K562 (cell line): Measurements from ENCODE around the gene TRAF7. TPM values are rescaled to one million over a fixed set of nuclear protein-coding genes. Genes with fewer than 3 reads are reported as not detected.

Source experiments
- ATAC-seq: fragments of 200-7000 bp; cut with Tn5 transposase; 3 replicates; pipeline ENCODE4 v1.9.1; 2020; ENCODE audit warnings: moderate library complexity
- BruUV-seq: library from RNA; stranded (reverse); fragments of 400-500 nt; replicated peaks from 2 replicates; lab custom pipeline; 2021; lab: Mats Ljungman, UMichigan
- CTCF ChIA-PET: fragments of 300-600 bp; formaldehyde crosslinking; extraction: SDS; loops from one replicate; lab custom pipeline; 2021; ENCODE audit warnings: low intra/inter-chr PET ratio; lab: Yijun Ruan, JAX
- POLR2A ChIA-PET: fragments of 300-600, 350-650 bp; sonication (Branson Sonifier 250); formaldehyde crosslinking; extraction: SDS; loops from one replicate; lab custom pipeline; 2021; ENCODE audit warnings: antibody characterized with exemption, inconsistent platforms; lab: Yijun Ruan, JAX
- DNase-seq, 4 experiments: peaks; one replicate each; pipeline versions ENCODE4 v3.0.0 to v3.0.0-alpha.2; 2011 to 2018; ENCODE audit warnings: low spot score in 3 of 4, mixed read lengths in 3 of 4; ENCODE audit errors: extremely low read depth in 1 of 4
- FAIRE-seq: peaks from 2 replicates; lab custom pipeline; 2011; peaks lifted over from hg19 to GRCh38; lab: Jason Lieb, UNC
- H2AFZ ChIP-seq: 2 replicates; pipeline ENCODE4 v1.6.0; 2011; ENCODE audit warnings: low read depth, low read length, control low read depth, inconsistent platforms
- H3K27ac ChIP-seq: fragments of 200-600 bp; 3 replicates; pipeline ENCODE4 v1.8.0; 2011; ENCODE audit warnings: low read depth, mild to moderate bottlenecking, control low read depth, inconsistent platforms, low read length, moderate library complexity, mixed read lengths; ENCODE audit errors: extremely low read depth
- H3K27me3 ChIP-seq, 2 experiments: fragments of 300-600 bp in 1 of 2; 2 replicates in 1 of 2; 3 replicates in 1 of 2; pipeline versions ENCODE4 v1.6.0 to v1.8.0; 2011; ENCODE audit warnings: inconsistent platforms in 2 of 2, low read length in 2 of 2, mild to moderate bottlenecking in 1 of 2, mixed read lengths in 1 of 2, moderate library complexity in 1 of 2; ENCODE audit not compliant: control insufficient read depth in 2 of 2, insufficient read depth in 2 of 2
- H3K36me3 ChIP-seq: fragments of 300-600 bp; 3 replicates; pipeline ENCODE4 v1.8.0; 2011; ENCODE audit warnings: mild to moderate bottlenecking, low read length, inconsistent platforms; ENCODE audit not compliant: control insufficient read depth, insufficient read depth
- H3K4me1 ChIP-seq, 2 experiments: fragments of 200-600 bp in 1 of 2; replicated peaks in 1 of 2; 2 replicates in 1 of 2; 3 replicates in 1 of 2; pipeline versions ENCODE4 v1.5.1 to v1.8.0; 2011; ENCODE audit warnings: inconsistent platforms in 2 of 2, low read length in 2 of 2, mild to moderate bottlenecking in 1 of 2, mixed read lengths in 1 of 2, moderate library complexity in 1 of 2; ENCODE audit not compliant: control insufficient read depth in 2 of 2, insufficient read depth in 2 of 2
- H3K4me2 ChIP-seq: 2 replicates; pipeline ENCODE4 v1.6.1; 2011; ENCODE audit warnings: low read length, control low read depth, inconsistent platforms, mixed read lengths; ENCODE audit not compliant: insufficient read depth
- H3K4me3 ChIP-seq: fragments of 200-600 bp; sonication (generic), shearing (Covaris generic); 2 replicates; pipeline ENCODE4 v1.5.1; 2016; ENCODE audit warnings: control low read depth, inconsistent platforms
- H3K79me2 ChIP-seq: fragments of 200-600 bp; 3 replicates; pipeline ENCODE4 v1.8.0; 2011; ENCODE audit warnings: low read length, inconsistent platforms; ENCODE audit not compliant: control insufficient read depth, insufficient read depth
- H3K9ac ChIP-seq, 2 experiments: 2 replicates each; pipeline versions ENCODE4 v1.6.0 to v1.6.1; 2011; ENCODE audit warnings: low read depth in 2 of 2, low read length in 2 of 2, control low read depth in 1 of 2, inconsistent platforms in 1 of 2, mild to moderate bottlenecking in 1 of 2, mixed read lengths in 1 of 2; ENCODE audit not compliant: insufficient read depth in 1 of 2
- H3K9me1 ChIP-seq: one replicate; pipeline ENCODE4 v1.6.0; 2011; ENCODE audit warnings: inconsistent platforms, mild to moderate bottlenecking, low read length, moderate library complexity; ENCODE audit not compliant: control insufficient read depth, insufficient read depth
- H3K9me3 ChIP-seq: replicated peaks from 2 replicates; pipeline ENCODE4 v1.5.1; 2011; ENCODE audit warnings: low read depth, low read length, inconsistent platforms; ENCODE audit not compliant: control insufficient read depth, insufficient read depth
- H4K20me1 ChIP-seq: replicated peaks from 2 replicates; pipeline ENCODE4 v1.6.1; 2011; ENCODE audit warnings: low read length, inconsistent platforms, mixed read lengths; ENCODE audit not compliant: control insufficient read depth, insufficient read depth
- EZH2 ChIP-seq: IDR thresholded peaks from 2 replicates; pipeline ENCODE4 v1.6.1; 2012; ENCODE audit warnings: low read depth, mild to moderate bottlenecking, inconsistent platforms, low read length, borderline replicate concordance
- HDAC2 ChIP-seq: fragments of 450-650 bp; IDR thresholded peaks from 2 replicates; pipeline ENCODE4 v1.6.1; 2016; ENCODE audit warnings: mild to moderate bottlenecking
- NELFE ChIP-seq: IDR thresholded peaks from 2 replicates; pipeline ENCODE4 v1.6.1; 2011; ENCODE audit warnings: mild to moderate bottlenecking; ENCODE audit not compliant: insufficient read depth, insufficient read length
- NFE2 ChIP-seq: IDR thresholded peaks from 2 replicates; pipeline ENCODE4 v1.6.1; 2014; ENCODE audit warnings: antibody characterized with exemption, low read depth
- NFE2L1 ChIP-seq: fragments of 450-650 bp; IDR thresholded peaks from 2 replicates; pipeline ENCODE4 v1.6.1; 2016; ENCODE audit warnings: missing genetic modification characterization, low read depth, mild to moderate bottlenecking, missing compliant biosample characterization, moderate library complexity, borderline replicate concordance
- NRF1 ChIP-seq, 2 experiments: fragments of 450-650 bp; IDR thresholded peaks in 1 of 2; conservative IDR thresholded peaks in 1 of 2; 2 replicates each; pipeline ENCODE4 v1.6.1; 2014; ENCODE audit warnings: mild to moderate bottlenecking in 2 of 2
- POLR2AphosphoS2 ChIP-seq: IDR thresholded peaks from 2 replicates; pipeline ENCODE4 v1.6.1; 2012; ENCODE audit warnings: low read length, improper control_type of control experiment
- RBM39 ChIP-seq: fragments of 200-400 bp; formaldehyde crosslinking; optimal IDR thresholded peaks from 2 replicates; pipeline ENCODE3; 2018; ENCODE audit warnings: low read depth, low read length
- SRSF3 ChIP-seq: fragments of 200-400 bp; formaldehyde crosslinking; IDR thresholded peaks from 2 replicates; pipeline ENCODE4 v1.6.1; 2016; ENCODE audit warnings: mild to moderate bottlenecking, low read length, moderate library complexity; ENCODE audit not compliant: insufficient read depth
- WGBS: fragments of 100-300 bp; shearing (Covaris generic); methylation state at CpG from one replicate; pipeline ENCODE4 v1.1.6; 2016; ENCODE audit warnings: low coverage, mixed read lengths; ENCODE audit not compliant: insufficient coverage; ENCODE audit errors: missing lambda C conversion rate; 5-methylcytosine and 5-hydroxymethylcytosine counted together
- in situ Hi-C: fragments of 300-500 bp; cut with MboI; formaldehyde crosslinking; loops from 4 replicates; pipeline ENCODE4 v1.15.0; 2018; ENCODE audit warnings: inconsistent platforms, mixed read lengths
- intact Hi-C: fragments of 100-400 bp; cut with micrococcal nuclease; formaldehyde crosslinking; loops from 2 replicates; pipeline ENCODE4 v1.14.2; 2022
- polyA plus RNA-seq, 8 experiments: library from polyadenylated mRNA; depleted of rRNA in 4 of 8; stranded (reverse) in 5 of 8; unstranded in 3 of 8; fragments of >200 nt; fragmentation: Nextera tagmentation in 2 of 8; fragmentation: Illumina TruSeq in 1 of 8; extraction: Ambion mirVana in 2 of 8; extraction: Trizol in 1 of 8; gene quantifications; 2 replicates each; pipeline versions ENCODE4 v1.2.1 to v1.2.3, GENCODE V29; 2011 to 2014; ENCODE audit warnings: inconsistent platforms in 1 of 8, missing spikeins in 1 of 8
- total RNA-seq, 7 experiments: library from RNA; depleted of rRNA in 6 of 7; stranded (reverse); fragments of >200 nt in 6 of 7; fragmentation: Illumina TruSeq in 2 of 7; extraction: Trizol in 2 of 7; gene quantifications; 2 replicates each; pipeline versions ENCODE4 v1.2.1 to v1.2.3, GENCODE V29; 2011 to 2021; ENCODE audit warnings: low replicate concordance in 1 of 7
- TF ChIP-seq, protein P1 (sequence below): sonication (generic); formaldehyde crosslinking; IDR thresholded peaks from 2 replicates; pipeline ENCODE4 v1.8.0; 2022; ENCODE audit warnings: mild to moderate bottlenecking, missing genetic modification reagents
- TF ChIP-seq, protein P2 (sequence below): fragments of 450-650 bp; IDR thresholded peaks from 2 replicates; pipeline ENCODE4 v1.7.1; 2018; ENCODE audit warnings: mild to moderate bottlenecking, low read depth; ENCODE audit not compliant: partially characterized antibody
- TF ChIP-seq, protein P3 (sequence below): fragments of 450-650 bp; IDR thresholded peaks from 2 replicates; pipeline ENCODE4 v1.6.1; 2016
- TF ChIP-seq, protein P4 (sequence below): fragments of 450-650 bp; conservative IDR thresholded peaks from 2 replicates; pipeline ENCODE4 v1.6.1; 2016; ENCODE audit warnings: missing genetic modification characterization, low read depth, mild to moderate bottlenecking, control low read depth, missing compliant biosample characterization

The TRAF7 gene
- total and polyA plus RNA-seq, 9 of the 15 experiments (the other 6 are each of a cell fraction or from before 2014, with no cell fraction given) = 1.1 to 113 (median 41.6) TPM

DNA sequence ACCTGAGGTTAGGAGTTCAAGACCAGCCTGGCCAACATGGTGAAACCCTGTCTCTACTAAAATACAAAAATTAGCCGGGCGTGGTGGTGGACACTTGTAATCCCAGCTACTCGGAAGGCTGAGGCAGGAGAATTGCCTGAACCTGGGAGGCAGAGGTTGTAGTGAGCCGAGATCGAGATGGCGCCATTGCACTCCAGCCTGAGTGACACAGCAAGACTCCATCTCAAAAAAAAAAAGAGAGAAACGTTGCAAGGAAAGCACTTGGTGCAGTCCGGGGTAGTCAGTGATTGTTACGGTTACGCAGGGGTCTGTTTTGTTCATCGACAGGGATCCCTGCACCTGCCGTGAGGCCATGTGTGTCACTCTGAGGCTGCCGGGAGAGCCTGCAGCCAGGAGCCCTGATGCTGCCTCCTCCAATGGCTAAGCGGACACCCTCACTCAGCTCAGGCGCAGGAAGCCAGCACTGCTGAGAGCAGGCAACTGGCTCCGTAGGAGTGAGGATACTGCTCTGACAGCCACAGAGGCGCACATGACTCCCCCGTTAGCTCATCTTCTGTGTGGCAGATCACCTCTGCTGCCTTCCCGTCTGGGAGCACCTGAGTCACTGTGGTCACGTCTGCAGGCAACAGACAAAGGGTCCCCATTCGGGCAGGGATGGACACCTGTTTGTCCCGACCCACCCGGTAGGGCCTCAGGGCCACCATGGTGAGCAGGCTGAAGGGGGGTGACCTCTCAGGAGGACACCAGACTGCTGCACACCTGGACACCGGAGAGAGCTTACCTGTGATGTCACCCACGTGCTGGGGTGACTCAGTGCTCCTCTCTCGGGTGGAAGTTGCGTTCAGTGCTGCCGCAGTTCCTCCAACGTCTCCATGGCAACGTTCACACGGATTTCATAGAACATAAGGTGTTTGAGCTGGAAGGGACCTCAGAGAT lies 12.4 kb upstream of the TRAF7 start:
- Histone ChIP-seq H3K27me3 (no peaks in the 10 kb centered on the region), H3K27ac (no peak overlapping the region; the same call in 2 of the 3 replicates), H3K9me1 (no peaks in the 10 kb centered on the region), H3K79me2 (no peaks in the 10 kb centered on the region), H4K20me1 (no peaks in the 10 kb centered on the region), H3K36me3 (no peaks in the 10 kb centered on the region), H3K4me3 (no peak overlapping the region), H3K4me1 (peaks cover 7 to 33% of the 10 kb centered on the region in 2 experiments; a peak in 4 of 5 replicates), H2AFZ (peak overlapping the region; percentile 77), H3K4me2 (peak overlapping the region; percentile 32; the same call in 1 of the 2 replicates), H3K9ac (peak overlapping the region in 1 of 2 experiments; percentile 88; a peak in 2 of 4 replicates), H3K9me3 (no peaks in the 10 kb centered on the region)
- BruUV-seq = no TSS peak
- FAIRE-seq (peak; percentile 82), DNase-seq (peak; percentile 38 to 53 (median 46)), ATAC-seq (peak; percentile 65)
- in situ Hi-C loops = loop anchor here (5.0 to 10.0 kb wide), 2 partner anchors 58 to 121 kb away; no protein-coding TSS in a partner anchor
- POLR2A ChIA-PET = interaction anchor here (0.5 to 5.3 kb wide), 5 partner anchors 10 to 610 kb away, joined by 3 to 77 read pairs (median 8); partner anchors contain the start of genes RPS2 and TRAF7
- 25% methylated on average over 29 of the region's 31 CpGs for WGBS
- intact Hi-C loops = no loop called here
- CTCF ChIA-PET = no interaction called here
- TF ChIP-seq HDAC2 (0 out of 2 replicates have a peak, but pooled peaks have one; percentile 11), NELFE (no peak), NFE2L1 (tag) (no peak), NFE2 (peak; percentile 38; the same call in 1 of the 2 replicates), RBM39 (no peak), EZH2 (no peak), SRSF3 (no peak), NRF1 (conservative IDR thresholded peaks at IDR 0.05 in 1 of 2, IDR thresholded peaks at IDR 0.05 in 1 of 2) (peak; percentile 11 to 42; a peak in 2 of 4 replicates), POLR2AphosphoS2 (no peak)
- TF ChIP-seq, protein P1, sequence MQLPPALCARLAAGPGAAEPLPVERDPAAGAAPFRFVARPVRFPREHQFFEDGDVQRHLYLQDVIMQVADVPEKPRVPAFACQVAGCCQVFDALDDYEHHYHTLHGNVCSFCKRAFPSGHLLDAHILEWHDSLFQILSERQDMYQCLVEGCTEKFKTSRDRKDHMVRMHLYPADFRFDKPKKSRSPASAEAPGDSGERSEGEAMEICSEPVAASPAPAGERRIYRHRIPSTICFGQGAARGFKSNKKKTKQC (CRISPR knock-in tag) = peak; percentile 24; the same call in 1 of the 2 replicates
- TF ChIP-seq, protein P2, sequence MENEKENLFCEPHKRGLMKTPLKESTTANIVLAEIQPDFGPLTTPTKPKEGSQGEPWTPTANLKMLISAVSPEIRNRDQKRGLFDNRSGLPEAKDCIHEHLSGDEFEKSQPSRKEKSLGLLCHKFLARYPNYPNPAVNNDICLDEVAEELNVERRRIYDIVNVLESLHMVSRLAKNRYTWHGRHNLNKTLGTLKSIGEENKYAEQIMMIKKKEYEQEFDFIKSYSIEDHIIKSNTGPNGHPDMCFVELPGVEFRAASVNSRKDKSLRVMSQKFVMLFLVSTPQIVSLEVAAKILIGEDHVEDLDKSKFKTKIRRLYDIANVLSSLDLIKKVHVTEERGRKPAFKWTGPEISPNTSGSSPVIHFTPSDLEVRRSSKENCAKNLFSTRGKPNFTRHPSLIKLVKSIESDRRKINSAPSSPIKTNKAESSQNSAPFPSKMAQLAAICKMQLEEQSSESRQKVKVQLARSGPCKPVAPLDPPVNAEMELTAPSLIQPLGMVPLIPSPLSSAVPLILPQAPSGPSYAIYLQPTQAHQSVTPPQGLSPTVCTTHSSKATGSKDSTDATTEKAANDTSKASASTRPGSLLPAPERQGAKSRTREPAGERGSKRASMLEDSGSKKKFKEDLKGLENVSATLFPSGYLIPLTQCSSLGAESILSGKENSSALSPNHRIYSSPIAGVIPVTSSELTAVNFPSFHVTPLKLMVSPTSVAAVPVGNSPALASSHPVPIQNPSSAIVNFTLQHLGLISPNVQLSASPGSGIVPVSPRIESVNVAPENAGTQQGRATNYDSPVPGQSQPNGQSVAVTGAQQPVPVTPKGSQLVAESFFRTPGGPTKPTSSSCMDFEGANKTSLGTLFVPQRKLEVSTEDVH = no peak
- TF ChIP-seq, protein P3, sequence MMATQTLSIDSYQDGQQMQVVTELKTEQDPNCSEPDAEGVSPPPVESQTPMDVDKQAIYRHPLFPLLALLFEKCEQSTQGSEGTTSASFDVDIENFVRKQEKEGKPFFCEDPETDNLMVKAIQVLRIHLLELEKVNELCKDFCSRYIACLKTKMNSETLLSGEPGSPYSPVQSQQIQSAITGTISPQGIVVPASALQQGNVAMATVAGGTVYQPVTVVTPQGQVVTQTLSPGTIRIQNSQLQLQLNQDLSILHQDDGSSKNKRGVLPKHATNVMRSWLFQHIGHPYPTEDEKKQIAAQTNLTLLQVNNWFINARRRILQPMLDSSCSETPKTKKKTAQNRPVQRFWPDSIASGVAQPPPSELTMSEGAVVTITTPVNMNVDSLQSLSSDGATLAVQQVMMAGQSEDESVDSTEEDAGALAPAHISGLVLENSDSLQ = peak; percentile 58
- TF ChIP-seq, protein P4, sequence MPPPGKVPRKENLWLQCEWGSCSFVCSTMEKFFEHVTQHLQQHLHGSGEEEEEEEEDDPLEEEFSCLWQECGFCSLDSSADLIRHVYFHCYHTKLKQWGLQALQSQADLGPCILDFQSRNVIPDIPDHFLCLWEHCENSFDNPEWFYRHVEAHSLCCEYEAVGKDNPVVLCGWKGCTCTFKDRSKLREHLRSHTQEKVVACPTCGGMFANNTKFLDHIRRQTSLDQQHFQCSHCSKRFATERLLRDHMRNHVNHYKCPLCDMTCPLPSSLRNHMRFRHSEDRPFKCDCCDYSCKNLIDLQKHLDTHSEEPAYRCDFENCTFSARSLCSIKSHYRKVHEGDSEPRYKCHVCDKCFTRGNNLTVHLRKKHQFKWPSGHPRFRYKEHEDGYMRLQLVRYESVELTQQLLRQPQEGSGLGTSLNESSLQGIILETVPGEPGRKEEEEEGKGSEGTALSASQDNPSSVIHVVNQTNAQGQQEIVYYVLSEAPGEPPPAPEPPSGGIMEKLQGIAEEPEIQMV (tag) = no peak
